AG09319 (cell line): ENCODE measurements around the gene TRMT10C.
"Not testable (repeated sequence)": the region's sequence is repeated elsewhere in the genome, so short reads cannot be mapped to it uniquely, and the experiment has no call there.

Experiments
- DNase-seq: peaks from one replicate; pipeline ENCODE4 v3.0.0-alpha.2; 2010; ENCODE audit warnings: low read depth; ENCODE audit errors: extremely low read depth
- TF ChIP-seq, protein P1 (sequence below): IDR thresholded peaks from 2 replicates; pipeline ENCODE4 v1.5.1; 2011; ENCODE audit warnings: low read depth, mild to moderate bottlenecking, inconsistent platforms, low read length, moderate library complexity

The TRMT10C gene

GRCh38 chr3:101533603-101533968, 28.1 kb upstream of the TRMT10C start:
- DNase-seq, result no peak
- TF ChIP-seq, protein P1, sequence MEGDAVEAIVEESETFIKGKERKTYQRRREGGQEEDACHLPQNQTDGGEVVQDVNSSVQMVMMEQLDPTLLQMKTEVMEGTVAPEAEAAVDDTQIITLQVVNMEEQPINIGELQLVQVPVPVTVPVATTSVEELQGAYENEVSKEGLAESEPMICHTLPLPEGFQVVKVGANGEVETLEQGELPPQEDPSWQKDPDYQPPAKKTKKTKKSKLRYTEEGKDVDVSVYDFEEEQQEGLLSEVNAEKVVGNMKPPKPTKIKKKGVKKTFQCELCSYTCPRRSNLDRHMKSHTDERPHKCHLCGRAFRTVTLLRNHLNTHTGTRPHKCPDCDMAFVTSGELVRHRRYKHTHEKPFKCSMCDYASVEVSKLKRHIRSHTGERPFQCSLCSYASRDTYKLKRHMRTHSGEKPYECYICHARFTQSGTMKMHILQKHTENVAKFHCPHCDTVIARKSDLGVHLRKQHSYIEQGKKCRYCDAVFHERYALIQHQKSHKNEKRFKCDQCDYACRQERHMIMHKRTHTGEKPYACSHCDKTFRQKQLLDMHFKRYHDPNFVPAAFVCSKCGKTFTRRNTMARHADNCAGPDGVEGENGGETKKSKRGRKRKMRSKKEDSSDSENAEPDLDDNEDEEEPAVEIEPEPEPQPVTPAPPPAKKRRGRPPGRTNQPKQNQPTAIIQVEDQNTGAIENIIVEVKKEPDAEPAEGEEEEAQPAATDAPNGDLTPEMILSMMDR, result no peak

- TF ChIP-seq, protein P1, result no peak
- no peak for DNase-seq
Observed at GRCh38 chr3:101535221-101535620, 26.4 kb upstream of the TRMT10C start.

GRCh38 chr3:101536266-101536665, 25.4 kb upstream of the TRMT10C start:
- TF ChIP-seq, protein P1, result no peak
- DNase-seq, result no peak

DNA sequence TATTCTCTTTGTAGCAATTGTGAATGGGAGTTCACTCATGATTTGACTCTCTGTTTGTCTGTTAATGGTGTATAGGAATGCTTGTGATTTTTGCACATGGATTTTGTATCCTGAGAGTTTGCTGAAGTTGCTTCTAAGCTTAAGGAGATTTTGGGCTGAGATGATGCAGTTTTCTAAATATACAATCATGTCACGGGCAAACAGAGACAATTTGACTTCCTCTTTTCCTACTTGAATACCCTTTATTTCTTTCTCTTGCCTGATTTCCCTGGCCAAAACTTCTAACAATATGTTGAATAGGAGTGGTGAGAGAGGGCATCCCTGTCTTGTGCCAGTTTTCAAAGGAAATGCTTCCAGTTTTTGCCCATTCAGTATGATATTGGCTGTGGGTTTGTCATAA, 24.7 kb upstream of the TRMT10C start:
- not testable (repeated sequence) for DNase-seq

- TF ChIP-seq, protein P1, result no peak
- no peak for DNase-seq
Observed at GRCh38 chr3:101542957-101543356, 18.7 kb upstream of the TRMT10C start.

- TF ChIP-seq, protein P1, result no peak
- no peak for DNase-seq
Observed at GRCh38 chr3:101544161-101544850, 17.4 kb upstream of the TRMT10C start.

- no peak for DNase-seq
- TF ChIP-seq, protein P1, result no peak
Observed at GRCh38 chr3:101548527-101549105, 13.1 kb upstream of the TRMT10C start.

DNA sequence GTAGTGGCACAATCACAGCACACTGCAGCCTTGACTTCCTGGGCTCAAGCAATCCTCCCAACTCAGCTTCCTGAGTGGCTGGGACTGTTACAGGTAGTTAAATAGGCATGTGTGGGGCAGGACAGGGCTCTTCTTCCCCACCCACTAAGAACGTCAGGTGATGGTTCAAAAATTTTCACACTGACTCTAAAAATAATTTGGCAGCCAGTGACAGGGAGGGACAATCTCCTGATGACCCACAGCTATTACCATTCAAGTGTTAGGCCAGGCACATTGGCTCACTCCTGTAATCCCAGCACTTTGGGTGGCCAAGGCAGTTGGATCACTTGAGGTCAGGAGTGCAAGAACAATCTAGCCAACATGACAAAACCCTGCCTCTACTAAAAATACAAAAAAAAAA, 12.2 kb upstream of the TRMT10C start:
- TF ChIP-seq, protein P1, result no peak
- DNase-seq, result no peak

GRCh38 chr3:101551359-101552081, 10.1 kb upstream of the TRMT10C start:
- not testable (repeated sequence) for DNase-seq

GRCh38 chr3:101553381-101553780, 8.3 kb upstream of the TRMT10C start:
- not testable (repeated sequence) for DNase-seq
